Kidney epithelial cell (primary cell): ENCODE results near the gene RERE. TPM values are rescaled to one million over a fixed set of nuclear protein-coding genes. Genes with fewer than 3 reads are reported as not detected.

Experiments used
- DNase-seq: peaks from one replicate; pipeline ENCODE4 v3.0.0-alpha.2; 2010; ENCODE audit warnings: low read depth
- H3K27me3 ChIP-seq: 2 replicates; pipeline ENCODE4 v1.6.0; 2011; ENCODE audit warnings: low read length; ENCODE audit not compliant: control insufficient read depth, insufficient read depth
- H3K36me3 ChIP-seq: 2 replicates; pipeline ENCODE4 v1.5.1; 2011; ENCODE audit warnings: low read length; ENCODE audit not compliant: control insufficient read depth, insufficient read depth
- H3K4me3 ChIP-seq: 2 replicates; pipeline ENCODE4 v1.5.1; 2011; ENCODE audit warnings: low read depth, mild to moderate bottlenecking, control low read depth, low read length
- total RNA-seq: library from RNA; depleted of rRNA; stranded (reverse); fragments of >200 nt; gene quantifications from 2 replicates; pipeline ENCODE4 v1.2.3, GENCODE V29; 2015
- TF ChIP-seq, protein P1 (sequence below): IDR thresholded peaks from 2 replicates; pipeline ENCODE4 v1.5.1; 2011; ENCODE audit warnings: mild to moderate bottlenecking, moderate library complexity, low read length, control low read depth, inconsistent platforms; ENCODE audit not compliant: insufficient read depth, poor library complexity, severe bottlenecking

RERE gene
- total RNA-seq, 1 donor from 2014 or later: 47.5 TPM

- Histone ChIP-seq H3K4me3 (no peak overlapping the region), H3K27me3 (peaks cover 2% of the 10 kb centered on the region), H3K36me3 (no peaks in the 10 kb centered on the region)
- DNase-seq: no peak
- TF ChIP-seq, protein P1, sequence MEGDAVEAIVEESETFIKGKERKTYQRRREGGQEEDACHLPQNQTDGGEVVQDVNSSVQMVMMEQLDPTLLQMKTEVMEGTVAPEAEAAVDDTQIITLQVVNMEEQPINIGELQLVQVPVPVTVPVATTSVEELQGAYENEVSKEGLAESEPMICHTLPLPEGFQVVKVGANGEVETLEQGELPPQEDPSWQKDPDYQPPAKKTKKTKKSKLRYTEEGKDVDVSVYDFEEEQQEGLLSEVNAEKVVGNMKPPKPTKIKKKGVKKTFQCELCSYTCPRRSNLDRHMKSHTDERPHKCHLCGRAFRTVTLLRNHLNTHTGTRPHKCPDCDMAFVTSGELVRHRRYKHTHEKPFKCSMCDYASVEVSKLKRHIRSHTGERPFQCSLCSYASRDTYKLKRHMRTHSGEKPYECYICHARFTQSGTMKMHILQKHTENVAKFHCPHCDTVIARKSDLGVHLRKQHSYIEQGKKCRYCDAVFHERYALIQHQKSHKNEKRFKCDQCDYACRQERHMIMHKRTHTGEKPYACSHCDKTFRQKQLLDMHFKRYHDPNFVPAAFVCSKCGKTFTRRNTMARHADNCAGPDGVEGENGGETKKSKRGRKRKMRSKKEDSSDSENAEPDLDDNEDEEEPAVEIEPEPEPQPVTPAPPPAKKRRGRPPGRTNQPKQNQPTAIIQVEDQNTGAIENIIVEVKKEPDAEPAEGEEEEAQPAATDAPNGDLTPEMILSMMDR: no peak
Observed at GRCh38 chr1:8523666-8524206, 293.7 kb downstream of the RERE start.

GRCh38 chr1:8520483-8520966, 296.9 kb downstream of the RERE start:
- Histone ChIP-seq H3K4me3 (no peak overlapping the region), H3K27me3 (no peaks in the 10 kb centered on the region), H3K36me3 (no peaks in the 10 kb centered on the region)
- TF ChIP-seq, protein P1: no peak
- DNase-seq: no peak

- Histone ChIP-seq H3K4me3 (no peak overlapping the region), H3K27me3 (no peaks in the 10 kb centered on the region), H3K36me3 (no peaks in the 10 kb centered on the region)
- TF ChIP-seq, protein P1: no peak
- no peak for DNase-seq
Observed at GRCh38 chr1:8519167-8519566, 298.3 kb downstream of the RERE start.

- Histone ChIP-seq H3K27me3 (no peaks in the 10 kb centered on the region), H3K36me3 (no peaks in the 10 kb centered on the region), H3K4me3 (no peak overlapping the region)
- no peak for DNase-seq
- TF ChIP-seq, protein P1: no peak
Observed at GRCh38 chr1:8518490-8518801, 299.0 kb downstream of the RERE start.

DNA sequence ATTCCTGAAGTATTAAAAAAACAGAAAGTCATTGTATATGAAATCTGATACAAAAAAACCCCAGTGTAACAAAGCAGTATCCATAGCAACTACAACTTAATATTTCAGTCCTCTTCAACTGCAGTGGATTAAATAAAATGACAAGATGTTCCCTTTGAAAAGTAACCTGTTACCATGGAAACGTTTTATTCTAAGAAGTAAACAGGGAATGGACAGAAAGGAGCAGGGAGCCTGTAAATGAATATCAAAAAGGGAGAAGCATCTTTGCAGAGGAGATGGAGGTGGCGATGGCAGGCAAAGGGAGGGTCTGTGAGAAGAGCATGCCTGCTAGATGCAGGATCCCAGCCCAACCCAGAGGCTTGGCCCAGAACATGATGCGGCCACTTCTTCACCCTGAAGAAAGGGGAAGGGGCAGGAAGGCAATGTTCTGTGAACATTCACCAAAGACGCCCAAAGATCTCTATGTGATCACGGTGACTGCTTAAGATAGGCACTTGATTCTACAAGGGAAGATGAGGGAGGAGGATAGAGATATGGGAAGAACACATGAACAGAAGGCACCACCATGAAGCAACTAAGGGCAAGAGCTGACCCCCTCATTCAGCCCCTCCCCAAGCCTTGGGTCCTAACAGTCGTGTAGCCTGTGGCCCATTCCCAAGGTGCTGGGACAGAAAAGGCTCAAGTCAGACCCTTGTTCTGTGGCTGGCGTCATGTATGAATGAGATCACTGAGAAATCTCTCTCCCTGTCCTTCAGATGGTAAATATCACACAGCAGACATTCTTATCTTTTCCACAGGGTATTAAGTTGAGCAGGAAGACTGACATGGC, 299.6 kb downstream of the RERE start:
- H3K36me3 ChIP-seq: no peaks in the 10 kb centered on the region
- DNase-seq: no peak
- TF ChIP-seq, protein P1: no peak

More for the DNA sequence above, 299.6 kb downstream of the RERE start:
- Histone ChIP-seq H3K27me3 (no peaks in the 10 kb centered on the region), H3K4me3 (no peak overlapping the region)
